GM23338 (cell line): ENCODE results near the gene MEST. TPM values are rescaled to one million over a fixed set of nuclear protein-coding genes. Genes with fewer than 3 reads are reported as not detected.

ENCODE experiments used
- ATAC-seq: fragments of 200-7000 bp; cut with Tn5 transposase; 3 replicates; pipeline ENCODE4 v1.9.1; 2020
- DNase-seq: peaks from one replicate; pipeline ENCODE4 v3.0.0-alpha.2; 2015; ENCODE audit warnings: low spot score
- H2AFZ ChIP-seq: fragments of 200-600 bp; sonication (generic); 2 replicates; pipeline ENCODE4 v1.8.0; 2016; ENCODE audit warnings: antibody characterized with exemption, mild to moderate bottlenecking, moderate library complexity
- H3F3A ChIP-seq: fragments of 200-600 bp; sonication (generic); replicated peaks from 2 replicates; pipeline ENCODE4 v1.8.0; 2017; ENCODE audit warnings: antibody characterized with exemption, mixed run types, low read depth
- H3K27ac ChIP-seq: fragments of 200-600 bp; sonication (generic); 2 replicates; pipeline ENCODE4 v1.6.1; 2016; ENCODE audit warnings: low read depth
- H3K27me3 ChIP-seq: fragments of 200-600 bp; sonication (generic); 2 replicates; pipeline ENCODE4 v1.8.0; 2016; ENCODE audit warnings: mild to moderate bottlenecking, mixed run types, moderate library complexity; ENCODE audit not compliant: insufficient read depth
- H3K36me3 ChIP-seq: fragments of 200-600 bp; sonication (generic); 2 replicates; pipeline ENCODE4 v1.8.0; 2016; ENCODE audit warnings: mild to moderate bottlenecking; ENCODE audit not compliant: insufficient read depth
- H3K4me1 ChIP-seq: fragments of 200-600 bp; sonication (generic); 2 replicates; pipeline ENCODE4 v1.8.0; 2016; ENCODE audit warnings: mild to moderate bottlenecking, moderate library complexity; ENCODE audit not compliant: insufficient read depth
- H3K4me2 ChIP-seq: fragments of 200-600 bp; sonication (generic); 2 replicates; pipeline ENCODE4 v1.7.1; 2017; ENCODE audit warnings: mixed run types
- H3K4me3 ChIP-seq: fragments of 200-600 bp; sonication (generic); 2 replicates; pipeline ENCODE4 v1.6.1; 2016; ENCODE audit warnings: mixed run types
- H3K79me2 ChIP-seq: fragments of 200-600 bp; sonication (generic); replicated peaks from 2 replicates; pipeline ENCODE4 v1.8.0; 2017; ENCODE audit warnings: mild to moderate bottlenecking; ENCODE audit not compliant: insufficient read depth
- H3K9me2 ChIP-seq: fragments of 200-600 bp; sonication (generic); 2 replicates; pipeline ENCODE4 v1.8.0; 2017; ENCODE audit not compliant: insufficient read depth
- H4K20me1 ChIP-seq: fragments of 200-600 bp; sonication (generic); replicated peaks from 2 replicates; pipeline ENCODE4 v1.8.0; 2017; ENCODE audit warnings: mild to moderate bottlenecking; ENCODE audit not compliant: insufficient read depth
- H3K27ac Mint-ChIP-seq: 2 replicates; pipeline ENCODE4 v1.8.0; 2020; ENCODE audit warnings: inconsistent platforms, mild to moderate bottlenecking, moderate library complexity, mixed read lengths
- H3K27me3 Mint-ChIP-seq: 3 replicates; pipeline ENCODE4 v1.8.0; 2022; ENCODE audit warnings: low read depth, mild to moderate bottlenecking, moderate library complexity, mixed read lengths, inconsistent platforms; ENCODE audit not compliant: insufficient read depth, poor library complexity
- H3K36me3 Mint-ChIP-seq: 3 replicates; pipeline ENCODE4 v1.8.0; 2021; ENCODE audit warnings: low read depth, mild to moderate bottlenecking, inconsistent platforms, moderate library complexity, mixed read lengths
- H3K4me1 Mint-ChIP-seq: 3 replicates; pipeline ENCODE4 v1.8.0; 2020; ENCODE audit warnings: mild to moderate bottlenecking, inconsistent platforms, mixed read lengths
- H3K4me3 Mint-ChIP-seq: 3 replicates; pipeline ENCODE4 v1.8.0; 2021; ENCODE audit warnings: moderate library complexity, mild to moderate bottlenecking, inconsistent platforms, mixed read lengths
- H3K9me3 Mint-ChIP-seq: 3 replicates; pipeline ENCODE4 v1.8.0; 2020; ENCODE audit warnings: moderate library complexity, mild to moderate bottlenecking, inconsistent platforms, mixed read lengths
- NANOG ChIP-seq: IDR thresholded peaks from 2 replicates; pipeline ENCODE4 v1.6.1; 2016; ENCODE audit warnings: antibody characterized with exemption, borderline replicate concordance
- POLR2AphosphoS5 ChIP-seq: IDR thresholded peaks from 2 replicates; pipeline ENCODE4 v1.6.1; 2016; ENCODE audit warnings: antibody characterized with exemption, low read depth
- REST ChIP-seq: IDR thresholded peaks from one replicate; pipeline ENCODE4 v1.6.1; 2018; ENCODE audit warnings: antibody characterized with exemption; ENCODE audit not compliant: unreplicated experiment
- STAT1 ChIP-seq: IDR thresholded peaks from one replicate; pipeline ENCODE4 v1.6.1; 2016; ENCODE audit warnings: antibody characterized with exemption; ENCODE audit not compliant: unreplicated experiment
- ZNF114 ChIP-seq: fragments of 250-450 bp; sonication (Bioruptor Pico); IDR thresholded peaks from 2 replicates; pipeline ENCODE4 v1.5.0; 2020; ENCODE audit warnings: mild to moderate bottlenecking, moderate library complexity
- ZNF331 ChIP-seq: fragments of 250-450 bp; sonication (Bioruptor Pico); IDR thresholded peaks from 2 replicates; pipeline ENCODE4 v1.5.0; 2020; ENCODE audit warnings: low read depth, mild to moderate bottlenecking, moderate library complexity
- polyA plus RNA-seq: library from polyadenylated mRNA; unstranded; fragments of >200 nt; fragmentation: Nextera tagmentation; extraction: Ambion mirVana; gene quantifications from 2 replicates; pipeline ENCODE4 v1.2.1, GENCODE V29; 2016
- total RNA-seq: library from RNA; depleted of rRNA; stranded (reverse); fragments of >200 nt; shearing (Covaris generic); gene quantifications from 2 replicates; pipeline ENCODE4 v1.2.3, GENCODE V29; 2014
- TF ChIP-seq, protein P1 (sequence below): fragments of 250-450 bp; sonication (Bioruptor Pico); IDR thresholded peaks from 2 replicates; pipeline ENCODE4 v1.5.0; 2020; ENCODE audit warnings: mild to moderate bottlenecking, moderate library complexity
- TF ChIP-seq, protein P2 (sequence below): IDR thresholded peaks from 2 replicates; pipeline ENCODE4 v1.6.1; 2016; ENCODE audit warnings: antibody characterized with exemption

The MEST gene
- total and polyA plus RNA-seq, 2 experiments from 2014 or later = 167 to 229 TPM

DNA sequence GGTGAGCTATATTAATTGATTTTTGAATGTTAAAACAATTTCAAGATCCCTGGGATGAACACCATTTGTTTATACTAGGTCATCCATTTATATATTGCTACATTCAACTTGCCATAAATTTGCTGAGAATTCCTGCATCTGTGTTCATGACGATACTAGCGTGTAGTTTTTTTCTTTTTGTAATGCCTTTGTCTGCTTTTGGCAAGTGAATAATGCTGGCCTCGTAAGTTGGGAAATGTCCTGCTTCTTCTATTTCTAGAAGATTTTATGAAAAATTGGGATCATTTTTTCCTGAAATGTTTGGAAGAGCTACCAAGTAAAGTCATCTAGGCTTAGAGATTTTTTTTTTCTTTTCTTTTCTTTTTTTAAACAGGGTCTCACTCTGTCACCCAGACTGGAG, 12.9 kb upstream of the MEST start:
- Histone ChIP-seq H3K79me2 (no peaks in the 10 kb centered on the region), H3F3A (no peaks in the 10 kb centered on the region), H3K4me2 (no peak overlapping the region), H3K27ac (no peak overlapping the region), H4K20me1 (no peaks in the 10 kb centered on the region), H3K4me1 (peaks cover 9% of the 10 kb centered on the region; the same call in 1 of the 2 replicates), H3K9me2 (no peaks in the 10 kb centered on the region; the same call in 1 of the 2 replicates), H3K27me3 (no peaks in the 10 kb centered on the region), H2AFZ (no peak overlapping the region), H3K4me3 (no peak overlapping the region), H3K36me3 (no peaks in the 10 kb centered on the region)
- DNase-seq (no peak), ATAC-seq (no peak)
- Mint-ChIP-seq H3K4me3 (no peak overlapping the region), H3K36me3 (no peaks in the 10 kb centered on the region), H3K9me3 (no peaks in the 10 kb centered on the region), H3K27ac (no peak overlapping the region), H3K27me3 (peaks cover 4% of the 10 kb centered on the region), H3K4me1 (peaks cover 17% of the 10 kb centered on the region)
- no peak for TF ChIP-seq ZNF114

GRCh38 chr7:130479716-130480400, 12.0 kb upstream of the MEST start:
- no peak overlapping the region for H3K27ac Mint-ChIP-seq
- Histone ChIP-seq H3F3A (no peaks in the 10 kb centered on the region), H2AFZ (no peak overlapping the region), H3K27me3 (no peaks in the 10 kb centered on the region), H3K9me2 (no peaks in the 10 kb centered on the region; the same call in 1 of the 2 replicates), H3K27ac (no peak overlapping the region), H3K36me3 (no peaks in the 10 kb centered on the region), H3K4me1 (0 out of 2 replicates have a peak, but pooled peaks cover 9% of the 10 kb centered on the region), H3K79me2 (no peaks in the 10 kb centered on the region), H4K20me1 (no peaks in the 10 kb centered on the region), H3K4me2 (no peak overlapping the region), H3K4me3 (no peak overlapping the region)
- TF ChIP-seq REST (no peak), POLR2AphosphoS5 (no peak), STAT1 (no peak), ZNF331 (CRISPR knock-in tag) (no peak), NANOG (no peak)
- TF ChIP-seq, protein P1, sequence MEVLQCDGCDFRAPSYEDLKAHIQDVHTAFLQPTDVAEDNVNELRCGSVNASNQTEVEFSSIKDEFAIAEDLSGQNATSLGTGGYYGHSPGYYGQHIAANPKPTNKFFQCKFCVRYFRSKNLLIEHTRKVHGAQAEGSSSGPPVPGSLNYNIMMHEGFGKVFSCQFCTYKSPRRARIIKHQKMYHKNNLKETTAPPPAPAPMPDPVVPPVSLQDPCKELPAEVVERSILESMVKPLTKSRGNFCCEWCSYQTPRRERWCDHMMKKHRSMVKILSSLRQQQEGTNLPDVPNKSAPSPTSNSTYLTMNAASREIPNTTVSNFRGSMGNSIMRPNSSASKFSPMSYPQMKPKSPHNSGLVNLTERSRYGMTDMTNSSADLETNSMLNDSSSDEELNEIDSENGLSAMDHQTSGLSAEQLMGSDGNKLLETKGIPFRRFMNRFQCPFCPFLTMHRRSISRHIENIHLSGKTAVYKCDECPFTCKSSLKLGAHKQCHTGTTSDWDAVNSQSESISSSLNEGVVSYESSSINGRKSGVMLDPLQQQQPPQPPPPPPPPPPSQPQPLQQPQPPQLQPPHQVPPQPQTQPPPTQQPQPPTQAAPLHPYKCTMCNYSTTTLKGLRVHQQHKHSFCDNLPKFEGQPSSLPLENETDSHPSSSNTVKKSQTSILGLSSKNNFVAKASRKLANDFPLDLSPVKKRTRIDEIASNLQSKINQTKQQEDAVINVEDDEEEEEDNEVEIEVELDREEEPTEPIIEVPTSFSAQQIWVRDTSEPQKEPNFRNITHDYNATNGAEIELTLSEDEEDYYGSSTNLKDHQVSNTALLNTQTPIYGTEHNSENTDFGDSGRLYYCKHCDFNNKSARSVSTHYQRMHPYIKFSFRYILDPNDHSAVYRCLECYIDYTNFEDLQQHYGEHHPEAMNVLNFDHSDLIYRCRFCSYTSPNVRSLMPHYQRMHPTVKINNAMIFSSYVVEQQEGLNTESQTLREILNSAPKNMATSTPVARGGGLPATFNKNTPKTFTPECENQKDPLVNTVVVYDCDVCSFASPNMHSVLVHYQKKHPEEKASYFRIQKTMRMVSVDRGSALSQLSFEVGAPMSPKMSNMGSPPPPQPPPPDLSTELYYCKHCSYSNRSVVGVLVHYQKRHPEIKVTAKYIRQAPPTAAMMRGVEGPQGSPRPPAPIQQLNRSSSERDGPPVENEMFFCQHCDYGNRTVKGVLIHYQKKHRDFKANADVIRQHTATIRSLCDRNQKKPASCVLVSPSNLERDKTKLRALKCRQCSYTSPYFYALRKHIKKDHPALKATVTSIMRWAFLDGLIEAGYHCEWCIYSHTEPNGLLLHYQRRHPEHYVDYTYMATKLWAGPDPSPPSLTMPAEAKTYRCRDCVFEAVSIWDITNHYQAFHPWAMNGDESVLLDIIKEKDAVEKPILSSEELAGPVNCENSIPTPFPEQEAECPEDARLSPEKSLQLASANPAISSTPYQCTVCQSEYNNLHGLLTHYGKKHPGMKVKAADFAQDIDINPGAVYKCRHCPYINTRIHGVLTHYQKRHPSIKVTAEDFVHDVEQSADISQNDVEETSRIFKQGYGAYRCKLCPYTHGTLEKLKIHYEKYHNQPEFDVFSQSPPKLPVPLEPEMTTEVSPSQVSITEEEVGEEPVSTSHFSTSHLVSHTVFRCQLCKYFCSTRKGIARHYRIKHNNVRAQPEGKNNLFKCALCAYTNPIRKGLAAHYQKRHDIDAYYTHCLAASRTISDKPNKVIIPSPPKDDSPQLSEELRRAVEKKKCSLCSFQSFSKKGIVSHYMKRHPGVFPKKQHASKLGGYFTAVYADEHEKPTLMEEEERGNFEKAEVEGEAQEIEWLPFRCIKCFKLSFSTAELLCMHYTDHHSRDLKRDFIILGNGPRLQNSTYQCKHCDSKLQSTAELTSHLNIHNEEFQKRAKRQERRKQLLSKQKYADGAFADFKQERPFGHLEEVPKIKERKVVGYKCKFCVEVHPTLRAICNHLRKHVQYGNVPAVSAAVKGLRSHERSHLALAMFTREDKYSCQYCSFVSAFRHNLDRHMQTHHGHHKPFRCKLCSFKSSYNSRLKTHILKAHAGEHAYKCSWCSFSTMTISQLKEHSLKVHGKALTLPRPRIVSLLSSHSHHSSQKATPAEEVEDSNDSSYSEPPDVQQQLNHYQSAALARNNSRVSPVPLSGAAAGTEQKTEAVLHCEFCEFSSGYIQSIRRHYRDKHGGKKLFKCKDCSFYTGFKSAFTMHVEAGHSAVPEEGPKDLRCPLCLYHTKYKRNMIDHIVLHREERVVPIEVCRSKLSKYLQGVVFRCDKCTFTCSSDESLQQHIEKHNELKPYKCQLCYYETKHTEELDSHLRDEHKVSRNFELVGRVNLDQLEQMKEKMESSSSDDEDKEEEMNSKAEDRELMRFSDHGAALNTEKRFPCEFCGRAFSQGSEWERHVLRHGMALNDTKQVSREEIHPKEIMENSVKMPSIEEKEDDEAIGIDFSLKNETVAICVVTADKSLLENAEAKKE (CRISPR knock-in tag) = no peak
- TF ChIP-seq, protein P2, sequence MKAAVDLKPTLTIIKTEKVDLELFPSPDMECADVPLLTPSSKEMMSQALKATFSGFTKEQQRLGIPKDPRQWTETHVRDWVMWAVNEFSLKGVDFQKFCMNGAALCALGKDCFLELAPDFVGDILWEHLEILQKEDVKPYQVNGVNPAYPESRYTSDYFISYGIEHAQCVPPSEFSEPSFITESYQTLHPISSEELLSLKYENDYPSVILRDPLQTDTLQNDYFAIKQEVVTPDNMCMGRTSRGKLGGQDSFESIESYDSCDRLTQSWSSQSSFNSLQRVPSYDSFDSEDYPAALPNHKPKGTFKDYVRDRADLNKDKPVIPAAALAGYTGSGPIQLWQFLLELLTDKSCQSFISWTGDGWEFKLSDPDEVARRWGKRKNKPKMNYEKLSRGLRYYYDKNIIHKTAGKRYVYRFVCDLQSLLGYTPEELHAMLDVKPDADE = no peak
- ATAC-seq (no peak), DNase-seq (no peak)
- H3K36me3 Mint-ChIP-seq = no peaks in the 10 kb centered on the region
- H3K9me3 Mint-ChIP-seq = no peaks in the 10 kb centered on the region
- H3K4me3 Mint-ChIP-seq = no peak overlapping the region
- peaks cover 2% of the 10 kb centered on the region for H3K27me3 Mint-ChIP-seq
- peaks cover 13% of the 10 kb centered on the region for H3K4me1 Mint-ChIP-seq
